HL-60 (cell line): Measurements from ENCODE around the gene JPT2.

Experiments
- DNase-seq, 2 experiments: peaks; one replicate each; pipeline ENCODE4 v3.0.0-alpha.2; 2010 to 2020; ENCODE audit warnings: low read depth in 1 of 2, low spot score in 1 of 2
- H3K27ac ChIP-seq: fragments of 250-450 bp; sonication (Bioruptor Pico); replicated peaks from 2 replicates; pipeline ENCODE4 v1.5.1; 2020; ENCODE audit warnings: mild to moderate bottlenecking, moderate library complexity
- H3K27me3 ChIP-seq: fragments of 250-450 bp; sonication (Bioruptor Pico); 2 replicates; pipeline ENCODE4 v1.5.1; 2021; ENCODE audit warnings: mild to moderate bottlenecking, moderate library complexity; ENCODE audit not compliant: insufficient read depth, poor library complexity, severe bottlenecking
- H3K4me3 ChIP-seq: replicated peaks from 2 replicates; pipeline ENCODE4 v1.5.1; 2011; ENCODE audit warnings: mild to moderate bottlenecking, control low read depth, low read length; ENCODE audit not compliant: insufficient read depth
- CTCF ChIP-seq: IDR thresholded peaks from one replicate; pipeline ENCODE4 v1.5.1; 2011; ENCODE audit warnings: low read length, control low read depth, inconsistent platforms; ENCODE audit not compliant: insufficient read depth
- GABPA ChIP-seq: IDR thresholded peaks from 2 replicates; pipeline ENCODE4 v1.6.1; 2012; ENCODE audit warnings: low read depth
- POLR2AphosphoS5 ChIP-seq: IDR thresholded peaks from 2 replicates; pipeline ENCODE4 v1.6.1; 2012; ENCODE audit warnings: low read depth
- REST ChIP-seq: IDR thresholded peaks from 2 replicates; pipeline ENCODE4 v1.6.1; 2012; ENCODE audit warnings: low read depth; ENCODE audit not compliant: insufficient replicate concordance
- SPI1 ChIP-seq: IDR thresholded peaks from 2 replicates; pipeline ENCODE4 v1.6.1; 2012; ENCODE audit warnings: low read depth, mild to moderate bottlenecking, borderline replicate concordance

Gene JPT2

GRCh38 chr16:1677339-1677738, 740 bp upstream of the JPT2 start:
- no peak for DNase-seq
- Histone ChIP-seq H3K27ac (no peak overlapping the region), H3K27me3 (no peaks in the 10 kb centered on the region), H3K4me3 (no peak overlapping the region; the same call in 1 of the 2 replicates)
- no peak for TF ChIP-seq GABPA
- TF ChIP-seq CTCF = no peak
- no peak for TF ChIP-seq SPI1
- no peak for TF ChIP-seq POLR2AphosphoS5
- TF ChIP-seq REST = no peak

- TF ChIP-seq SPI1 (no peak), POLR2AphosphoS5 (peak; percentile 11; the same call in 1 of the 2 replicates), CTCF (no peak), GABPA (no peak)
- Histone ChIP-seq H3K27ac (peak overlapping the region; percentile 71), H3K4me3 (peak overlapping the region; percentile 89), H3K27me3 (no peaks in the 10 kb centered on the region)
- DNase-seq = peak; percentile 15 to 38
Observed at GRCh38 chr16:1678500-1679098, 520 bp downstream of the JPT2 start.

GRCh38 chr16:1680361-1680760, 2.3 kb downstream of the JPT2 start:
- Histone ChIP-seq H3K4me3 (no peak overlapping the region), H3K27me3 (no peaks in the 10 kb centered on the region), H3K27ac (no peak overlapping the region)
- DNase-seq = no peak
- TF ChIP-seq REST (no peak), POLR2AphosphoS5 (no peak), GABPA (no peak), CTCF (no peak), SPI1 (no peak)

GRCh38 chr16:1681032-1681431, 3.0 kb downstream of the JPT2 start:
- no peaks in the 10 kb centered on the region for H3K27me3 ChIP-seq
- no peak overlapping the region for H3K27ac ChIP-seq
- TF ChIP-seq SPI1 (no peak), POLR2AphosphoS5 (no peak)
- no peak overlapping the region for H3K4me3 ChIP-seq
- no peak for DNase-seq
